C4-2B (cell line): ENCODE measurements around the gene SIN3B.

Experiments used
- H3K27ac ChIP-seq: fragments of 450-650 bp; 2 replicates; pipeline ENCODE4 v1.5.1; 2017
- ZFX ChIP-seq: fragments of 450-650 bp; IDR thresholded peaks from 2 replicates; pipeline ENCODE4 v1.6.1; 2017
- TF ChIP-seq, protein P1 (sequence below): fragments of 450-650 bp; conservative IDR thresholded peaks from 2 replicates; pipeline ENCODE4 v1.5.1; 2017; ENCODE audit warnings: mild to moderate bottlenecking

Gene SIN3B

DNA sequence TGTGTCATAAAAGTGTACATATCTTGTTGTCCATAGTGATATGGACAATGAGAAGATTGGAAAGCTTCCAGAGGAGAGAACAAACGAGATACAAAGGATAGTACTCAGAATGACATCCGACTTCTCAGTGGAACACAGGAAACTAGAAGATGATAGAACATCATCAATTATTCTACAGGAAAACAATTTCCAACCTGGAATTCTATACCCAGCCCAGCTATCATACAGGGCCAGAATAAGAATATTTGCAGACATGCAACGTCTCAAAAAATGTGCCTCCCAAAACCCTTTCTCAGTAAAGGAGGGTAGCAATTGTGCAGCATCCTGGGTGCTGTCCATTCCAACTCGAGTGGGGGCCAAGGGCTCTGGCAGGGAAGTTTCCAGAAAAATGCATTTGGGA is 83.6 kb downstream of the SIN3B start:
- TF ChIP-seq, protein P1, sequence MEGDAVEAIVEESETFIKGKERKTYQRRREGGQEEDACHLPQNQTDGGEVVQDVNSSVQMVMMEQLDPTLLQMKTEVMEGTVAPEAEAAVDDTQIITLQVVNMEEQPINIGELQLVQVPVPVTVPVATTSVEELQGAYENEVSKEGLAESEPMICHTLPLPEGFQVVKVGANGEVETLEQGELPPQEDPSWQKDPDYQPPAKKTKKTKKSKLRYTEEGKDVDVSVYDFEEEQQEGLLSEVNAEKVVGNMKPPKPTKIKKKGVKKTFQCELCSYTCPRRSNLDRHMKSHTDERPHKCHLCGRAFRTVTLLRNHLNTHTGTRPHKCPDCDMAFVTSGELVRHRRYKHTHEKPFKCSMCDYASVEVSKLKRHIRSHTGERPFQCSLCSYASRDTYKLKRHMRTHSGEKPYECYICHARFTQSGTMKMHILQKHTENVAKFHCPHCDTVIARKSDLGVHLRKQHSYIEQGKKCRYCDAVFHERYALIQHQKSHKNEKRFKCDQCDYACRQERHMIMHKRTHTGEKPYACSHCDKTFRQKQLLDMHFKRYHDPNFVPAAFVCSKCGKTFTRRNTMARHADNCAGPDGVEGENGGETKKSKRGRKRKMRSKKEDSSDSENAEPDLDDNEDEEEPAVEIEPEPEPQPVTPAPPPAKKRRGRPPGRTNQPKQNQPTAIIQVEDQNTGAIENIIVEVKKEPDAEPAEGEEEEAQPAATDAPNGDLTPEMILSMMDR = no peak
- TF ChIP-seq ZFX = no peak
- no peak overlapping the region for H3K27ac ChIP-seq

DNA sequence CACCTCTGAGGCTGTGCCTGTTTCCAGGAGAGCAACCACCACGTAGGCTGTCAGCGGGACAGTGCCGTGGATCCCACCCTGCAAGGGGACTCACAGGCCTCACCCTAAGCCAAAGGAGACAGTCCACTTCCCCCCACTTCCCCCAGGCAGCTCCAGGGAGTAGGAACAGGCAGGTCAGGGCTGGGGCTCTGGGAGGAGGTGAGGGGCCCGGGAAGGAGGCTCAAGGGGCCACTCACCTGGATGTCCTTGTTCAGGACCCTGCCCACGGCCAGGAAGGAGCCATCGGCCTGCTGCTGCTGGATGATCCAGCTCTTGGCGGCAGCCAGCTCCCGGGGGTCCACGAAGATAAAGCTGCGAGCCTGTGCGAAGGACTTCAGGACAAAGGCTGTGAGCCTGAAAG is 85.2 kb downstream of the SIN3B start:
- TF ChIP-seq ZFX = no peak
- TF ChIP-seq, protein P1 = no peak
- H3K27ac ChIP-seq = no peak overlapping the region

DNA sequence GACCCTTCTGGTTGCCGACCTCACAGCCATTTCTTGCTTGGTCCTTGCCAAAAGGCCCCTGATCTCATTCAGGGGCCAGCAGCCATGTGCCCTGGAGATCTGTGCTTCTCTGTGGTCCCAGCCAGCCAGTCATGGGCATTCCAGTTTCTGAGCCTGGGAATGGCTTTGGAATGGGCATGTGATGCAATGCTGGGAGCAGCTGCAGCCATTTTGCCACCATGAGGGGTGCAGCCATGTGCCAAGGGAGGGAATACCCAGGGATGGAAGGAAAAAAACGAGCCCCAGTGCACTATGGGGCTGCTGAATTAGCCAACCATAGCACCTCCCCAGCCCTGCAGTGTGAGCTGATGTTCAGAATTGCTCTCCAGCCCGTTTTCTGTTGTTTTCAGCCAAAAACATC is 85.9 kb downstream of the SIN3B start:
- no peak for TF ChIP-seq ZFX
- TF ChIP-seq, protein P1 = no peak
- H3K27ac ChIP-seq = no peak overlapping the region

DNA sequence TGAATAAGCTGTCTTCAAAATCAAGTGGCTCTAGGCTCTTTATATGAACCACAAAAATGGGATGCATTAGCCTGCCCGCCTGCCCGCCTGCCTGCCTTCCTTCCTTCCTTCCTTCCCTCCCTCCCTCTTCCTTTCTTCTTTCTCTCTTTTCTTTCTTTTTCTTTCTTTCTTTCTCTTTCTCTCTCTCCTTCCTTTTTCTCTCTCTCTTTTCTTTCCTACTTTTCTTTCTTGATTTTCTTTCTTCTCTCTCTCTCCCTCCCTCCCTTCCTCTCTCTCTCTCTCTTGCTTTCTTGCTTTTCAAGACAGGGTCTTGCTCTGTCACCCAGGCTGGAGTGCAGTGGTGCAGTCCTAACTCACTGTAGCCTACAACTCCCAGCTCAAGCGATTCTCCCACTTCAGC is 86.5 kb downstream of the SIN3B start:
- no peak for TF ChIP-seq ZFX
- no peak overlapping the region for H3K27ac ChIP-seq

DNA sequence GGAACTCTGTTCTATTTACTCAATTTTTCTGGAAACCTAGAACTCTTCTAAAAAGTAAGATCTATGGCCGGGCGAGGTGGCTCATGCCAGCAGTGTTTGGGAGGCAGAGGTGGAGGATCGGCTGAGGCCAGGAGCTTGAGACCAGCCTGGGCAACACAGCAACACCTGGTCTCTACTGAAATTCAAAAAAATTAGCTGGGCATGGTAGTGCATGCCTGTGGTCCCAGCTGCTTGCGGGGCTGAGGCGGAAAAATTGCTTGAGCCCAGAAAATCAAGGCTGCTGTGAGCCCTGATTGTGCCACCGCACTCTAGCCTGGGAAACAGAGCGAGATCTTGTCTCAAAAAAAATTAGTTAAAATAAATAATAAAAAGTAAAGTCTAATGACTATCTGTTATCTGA is 88.2 kb downstream of the SIN3B start:
- TF ChIP-seq ZFX = no peak
- TF ChIP-seq, protein P1 = no peak
- no peak overlapping the region for H3K27ac ChIP-seq

DNA sequence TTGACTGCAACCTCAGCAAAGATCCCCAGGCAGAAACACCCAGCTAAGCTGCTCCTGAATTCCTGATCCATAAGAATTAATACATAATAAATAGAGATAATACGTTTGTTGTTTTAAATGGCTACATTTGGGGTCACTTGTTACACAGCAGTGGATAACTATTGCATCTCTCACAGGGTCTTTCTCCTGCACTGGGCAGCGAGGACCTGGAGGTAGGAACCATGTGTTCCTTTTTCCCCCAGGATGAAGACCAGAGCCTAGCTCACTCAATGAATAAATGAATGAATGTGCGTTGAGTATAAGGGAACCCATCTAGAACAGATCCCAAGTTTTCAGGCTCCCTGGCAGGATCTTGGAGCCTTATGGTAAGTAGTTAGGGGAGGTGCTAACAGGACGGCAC is 90.3 kb downstream of the SIN3B start:
- TF ChIP-seq, protein P1 = no peak
- no peak for TF ChIP-seq ZFX
- H3K27ac ChIP-seq = no peak overlapping the region

DNA sequence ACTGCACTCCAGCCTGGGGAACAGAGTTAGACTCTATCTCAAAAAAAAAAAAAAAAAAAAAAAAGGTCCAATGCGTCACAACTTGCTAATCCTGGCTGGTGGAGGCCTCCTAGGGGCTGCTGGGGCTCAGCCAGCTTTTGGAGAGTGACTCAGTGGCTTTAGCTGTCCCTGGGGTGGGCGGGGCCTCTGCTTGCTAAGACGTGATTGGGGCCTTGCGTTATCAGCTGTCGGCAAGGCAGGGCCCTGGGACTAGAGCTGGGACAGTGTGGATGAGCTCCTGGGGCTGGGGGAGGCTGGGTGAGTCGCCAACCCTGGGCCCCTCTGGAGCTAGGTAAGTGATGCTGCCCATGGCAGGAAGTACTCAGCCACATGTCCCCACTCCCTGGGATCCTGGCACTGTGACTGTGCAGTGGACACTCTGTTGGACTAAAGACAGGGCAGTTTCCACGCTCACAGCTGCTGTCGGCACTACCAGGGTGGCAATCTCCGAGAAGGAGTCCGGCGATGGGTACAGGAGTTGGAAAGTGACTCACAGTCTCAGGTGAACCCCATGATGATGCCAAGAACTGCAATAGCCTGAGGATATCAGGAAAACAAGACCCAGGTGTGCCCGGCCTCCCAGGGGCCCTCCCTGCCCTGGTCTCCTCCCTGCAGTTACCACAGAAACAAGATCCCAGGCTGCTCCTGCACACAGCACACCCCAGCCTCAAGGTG is 91.8 kb downstream of the SIN3B start:
- no peak for TF ChIP-seq ZFX
- TF ChIP-seq, protein P1 = no peak
- H3K27ac ChIP-seq = no peak overlapping the region
